ENCODE results near the gene HGD. TPM values are rescaled to one million over a fixed set of nuclear protein-coding genes. Genes with fewer than 3 reads are reported as not detected.

The HGD gene
- total and polyA plus RNA-seq, 2 donors (not counting 3 experiments of a cell fraction or from before 2014, with no cell fraction given) = 0.18 to 0.22 TPM

- no TSS peak for BruUV-seq (replicated peaks)
- TF ChIP-seq POLR2AphosphoS5 (IDR thresholded peaks at IDR 0.05; ENCODE audit: insufficient read depth, low read depth, low read length) (no peak), MYC (IDR thresholded peaks at IDR 0.05; ENCODE audit: low read depth, low read length) (no peak), EZH2 (IDR thresholded peaks at IDR 0.05; ENCODE audit: borderline replicate concordance, low read depth, low read length, severe bottlenecking) (no peak), GATA2 (IDR thresholded peaks at IDR 0.05; ENCODE audit: insufficient read depth, insufficient read length, low read depth, low read length) (no peak), POLR2A (IDR thresholded peaks at IDR 0.05; ENCODE audit: low read depth, low read length) (no peak), FOS (IDR thresholded peaks at IDR 0.05; ENCODE audit: borderline replicate concordance, insufficient read depth, low read length) (no peak), JUN (IDR thresholded peaks at IDR 0.05; ENCODE audit: borderline replicate concordance, insufficient read depth, insufficient read length, low read depth) (no peak)
- TF ChIP-seq, protein P1, sequence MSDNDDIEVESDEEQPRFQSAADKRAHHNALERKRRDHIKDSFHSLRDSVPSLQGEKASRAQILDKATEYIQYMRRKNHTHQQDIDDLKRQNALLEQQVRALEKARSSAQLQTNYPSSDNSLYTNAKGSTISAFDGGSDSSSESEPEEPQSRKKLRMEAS (IDR thresholded peaks at IDR 0.05; ENCODE audit: insufficient read depth, insufficient read length) = no peak
- Histone ChIP-seq H4K20me1 (replicated peaks; ENCODE audit: control insufficient read depth, extremely low read depth, insufficient read depth, low read length) (no peaks in the 10 kb centered on the region), H3K4me1 (ENCODE audit: control insufficient read depth, extremely low read depth, insufficient read depth, low read length) (peaks cover 9% of the 10 kb centered on the region), H3K4me2 (ENCODE audit: insufficient read depth, low read length) (no peak overlapping the region), H2AFZ (ENCODE audit: low read depth, low read length) (peak overlapping the region; percentile 58), H3K27me3 (ENCODE audit: control insufficient read depth in 2 of 2, insufficient read depth in 2 of 2, low read length in 2 of 2) (no peaks in the 10 kb centered on the region), H3K36me3 (ENCODE audit: control insufficient read depth in 2 of 2, extremely low read depth in 1 of 2, insufficient read depth in 2 of 2, low read length in 2 of 2) (no peaks in the 10 kb centered on the region), H3K79me2 (ENCODE audit: control insufficient read depth, insufficient read depth, low read length) (no peaks in the 10 kb centered on the region), H3K9ac (replicated peaks; ENCODE audit: extremely low read depth, insufficient read depth, low read length) (no peak overlapping the region), H3K4me3 (replicated peaks in 1 of 3; ENCODE audit: insufficient read depth in 1 of 3, low read depth in 1 of 3, low read length in 3 of 3) (no peak overlapping the region), H3K27ac (ENCODE audit: insufficient read depth, low read depth, low read length) (no peak overlapping the region), H3K9me3 (replicated peaks; ENCODE audit: control insufficient read depth, insufficient read depth, low read length) (no peaks in the 10 kb centered on the region), H3K9me1 (replicated peaks; ENCODE audit: control insufficient read depth, extremely low read depth, insufficient read depth, low read length) (no peaks in the 10 kb centered on the region)
- FAIRE-seq (no peak), DNase-seq (ENCODE audit: low read depth, low spot score) (no peak)
- ChIA-PET CTCF (interaction anchor here (1.1 kb wide), 1 partner anchor 150 kb away, joined by 3 read pairs; no protein-coding TSS in a partner anchor), POLR2A (no interaction called here)
- dilution Hi-C loops (cut with MboI; ENCODE audit: extremely low pct_ligation_motif_present, low sequenced_read_pairs) = no loop called here
- intact Hi-C loops (cut with micrococcal nuclease) = no loop called here
These were observed 36.8 kb downstream of the HGD start for GRCh38 chr3:120645083-120645845.
